GM18517 (cell line): ENCODE measurements around the gene CCDC88C.
A peak's percentile ranks its signal among the peaks of the same experiment; 100 is the strongest.
"Not testable (repeated sequence)": the region's sequence is repeated elsewhere in the genome, so short reads cannot be mapped to it uniquely, and the experiment has no call there.

Experiments used
- ATAC-seq: cut with Tn5 transposase; IDR thresholded peaks from one replicate; pipeline ENCODE4 v1.9.1; 2021; ENCODE audit warnings: mild to moderate bottlenecking, moderate library complexity; ENCODE audit not compliant: unreplicated experiment

The CCDC88C gene

DNA sequence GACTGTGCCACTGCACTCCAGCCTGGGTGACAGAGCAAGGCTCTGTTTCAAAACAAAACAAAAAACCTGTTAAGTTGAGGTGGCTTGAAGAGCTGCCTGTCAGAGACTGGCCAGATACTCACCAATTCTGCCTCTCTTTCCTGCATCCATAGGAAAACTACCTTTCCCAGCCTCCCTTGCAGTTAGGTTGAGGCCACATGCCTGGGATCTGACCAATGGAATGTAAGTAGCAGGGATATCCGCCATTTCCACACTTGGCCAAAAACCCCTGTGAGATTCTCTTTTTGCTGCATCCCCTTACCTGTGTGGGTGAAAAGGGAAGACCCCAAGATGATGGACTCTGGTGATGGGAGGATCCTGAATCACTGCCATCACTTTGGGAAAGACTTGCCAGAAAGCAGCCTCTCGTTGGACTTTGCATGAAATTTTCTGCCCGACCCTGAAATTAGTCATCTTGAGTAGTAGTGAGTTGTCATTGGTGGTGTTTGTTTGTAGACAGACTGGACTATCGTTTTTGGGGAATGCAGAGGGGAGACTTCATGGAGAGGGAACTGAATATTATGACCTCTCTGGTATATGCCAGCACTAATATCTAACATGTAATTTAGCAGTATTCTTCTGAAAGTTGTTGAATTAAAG is 187.1 kb downstream of the CCDC88C start:
- no peak for ATAC-seq

DNA sequence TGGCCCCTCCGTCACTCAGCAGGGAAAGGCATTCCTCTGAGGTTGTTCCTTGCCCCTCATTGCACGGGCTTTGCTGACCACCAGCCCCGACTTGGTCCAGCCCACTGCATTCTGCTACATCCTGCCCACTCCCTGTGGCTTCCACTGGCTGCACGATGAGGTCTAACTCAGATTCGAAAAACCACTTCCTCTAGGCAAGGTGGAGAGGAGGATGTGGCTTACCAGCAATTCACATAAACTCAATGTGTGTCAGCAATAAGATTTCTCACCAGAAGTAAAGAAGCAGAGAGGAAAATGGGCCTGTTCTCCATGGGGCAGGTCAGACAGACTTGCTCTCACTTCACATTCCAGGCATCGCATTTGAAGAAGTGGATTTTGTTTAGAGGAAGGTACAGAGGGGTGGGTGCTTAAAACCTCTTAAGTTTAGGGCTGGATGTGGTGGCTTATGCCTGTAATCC is 187.8 kb downstream of the CCDC88C start:
- ATAC-seq, result peak; percentile 82

DNA sequence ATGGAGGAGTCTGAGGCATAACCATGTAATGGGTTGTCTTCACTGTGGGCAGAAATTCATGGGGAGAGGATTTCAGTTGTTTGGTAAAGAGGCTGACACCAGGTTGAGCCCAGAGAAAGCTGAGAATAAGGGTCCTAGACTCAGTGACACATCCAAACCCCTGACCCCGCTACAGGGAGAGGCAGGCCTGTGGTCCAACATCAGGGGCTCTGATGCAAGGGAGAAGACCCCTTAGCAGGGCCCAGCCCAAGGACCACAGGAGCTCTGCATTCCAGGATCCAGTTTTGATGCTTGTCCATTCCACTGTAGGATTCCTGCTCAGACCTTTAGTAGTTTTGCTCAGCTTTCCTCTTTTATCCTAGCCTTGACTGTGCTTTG is 188.6 kb downstream of the CCDC88C start:
- no peak for ATAC-seq

DNA sequence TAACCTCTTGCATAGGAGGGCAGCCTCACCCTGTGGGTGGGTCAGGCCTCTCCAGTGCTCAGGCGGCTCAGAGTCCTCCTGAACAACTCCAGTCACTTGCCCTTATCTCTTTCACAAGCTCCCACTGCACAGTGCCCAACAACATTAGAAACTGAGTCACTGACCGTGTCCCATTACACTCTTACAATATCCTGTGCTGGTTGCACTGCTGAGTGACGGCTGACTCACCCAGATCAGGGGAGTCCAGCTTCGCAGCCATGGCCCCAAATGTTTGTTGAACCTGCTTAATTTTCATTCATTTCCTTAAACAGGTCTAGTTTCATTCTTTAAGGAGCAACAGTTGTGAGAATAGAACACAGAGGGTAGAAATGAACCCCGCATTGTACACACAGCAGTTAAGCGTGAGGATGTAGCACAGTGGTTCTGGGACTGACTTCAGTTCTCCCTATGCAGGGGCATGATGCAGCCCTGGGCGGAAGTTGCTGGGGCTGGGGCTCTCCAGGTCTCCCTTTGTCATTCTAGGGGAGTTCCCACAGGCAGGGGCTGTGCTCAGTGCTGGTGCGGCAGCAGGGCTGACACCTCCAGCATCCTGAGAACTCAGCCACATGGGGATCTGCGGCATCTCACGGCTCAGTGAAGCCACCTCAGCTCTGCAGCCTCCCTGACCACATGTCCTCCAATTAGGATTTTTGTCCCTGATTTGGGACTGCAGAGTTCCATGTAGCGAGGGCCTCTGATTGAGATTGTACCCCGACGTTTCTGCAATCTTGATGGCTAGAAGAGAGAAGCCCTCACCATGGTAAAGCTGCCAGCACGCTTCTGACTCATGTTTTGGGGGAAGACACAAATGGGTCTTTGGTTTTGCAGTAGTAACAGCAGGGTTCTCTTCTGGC is 189.3 kb downstream of the CCDC88C start:
- peak; percentile 66 for ATAC-seq

DNA sequence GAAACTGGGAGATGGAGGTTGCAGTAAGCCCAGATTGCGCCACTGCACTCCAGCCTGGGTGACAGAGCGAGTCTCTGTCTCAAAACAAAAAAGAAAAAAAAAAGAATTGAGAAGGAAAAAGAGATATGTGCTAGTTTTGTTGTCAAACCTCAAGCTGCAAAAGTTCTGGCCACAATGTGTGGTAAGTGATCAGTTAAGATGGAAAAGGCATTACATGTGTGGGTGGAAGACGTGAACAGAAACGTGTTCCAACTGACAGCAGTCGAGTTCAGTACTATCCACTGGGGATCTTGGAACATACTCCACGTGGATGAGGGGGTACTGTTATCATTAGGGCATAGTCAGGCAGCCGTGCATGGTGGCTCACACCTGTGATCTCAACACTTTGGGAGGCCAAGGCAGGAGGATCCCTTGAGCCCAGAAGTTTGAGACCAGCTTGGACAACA is 190.4 kb downstream of the CCDC88C start:
- no peak for ATAC-seq

DNA sequence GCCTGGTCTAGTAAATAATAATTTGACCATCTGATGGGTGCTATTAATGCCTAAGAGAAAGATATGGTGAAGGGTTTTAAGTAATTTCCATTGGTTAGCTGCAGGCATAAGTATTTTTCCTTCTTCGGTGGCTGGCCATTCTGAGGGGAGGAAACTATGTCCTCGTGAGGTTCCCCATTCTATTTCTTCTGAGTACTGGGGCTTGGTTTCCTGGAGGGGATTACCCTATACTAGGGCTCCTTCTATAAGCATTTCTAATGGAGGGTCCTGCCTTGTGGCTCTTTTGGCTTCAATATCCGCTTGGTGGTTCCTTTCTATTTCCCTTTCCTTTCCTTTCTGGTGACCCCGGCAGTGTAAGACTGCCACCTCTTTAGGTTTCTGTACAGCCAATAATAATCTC is 191.3 kb downstream of the CCDC88C start:
- ATAC-seq, result not testable (repeated sequence)

DNA sequence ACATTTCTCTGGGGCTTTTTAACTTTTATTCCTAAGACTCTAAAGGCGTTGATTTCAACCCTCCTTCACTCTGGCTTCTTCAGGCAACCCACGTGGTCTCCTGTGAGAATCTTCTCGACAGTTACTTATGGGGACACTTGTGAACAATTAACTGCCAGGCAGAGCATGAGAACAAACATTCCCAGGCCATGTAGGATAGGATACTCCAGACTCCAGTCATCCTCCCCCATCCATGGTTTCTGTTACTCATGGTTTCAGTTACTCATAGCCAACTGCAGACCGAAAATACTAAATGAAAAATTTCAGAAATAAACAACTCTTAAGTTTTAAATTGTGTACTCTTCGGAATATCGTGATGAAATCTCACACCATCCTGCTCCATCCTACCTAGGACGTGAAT is 192.6 kb downstream of the CCDC88C start:
- ATAC-seq, result no peak

DNA sequence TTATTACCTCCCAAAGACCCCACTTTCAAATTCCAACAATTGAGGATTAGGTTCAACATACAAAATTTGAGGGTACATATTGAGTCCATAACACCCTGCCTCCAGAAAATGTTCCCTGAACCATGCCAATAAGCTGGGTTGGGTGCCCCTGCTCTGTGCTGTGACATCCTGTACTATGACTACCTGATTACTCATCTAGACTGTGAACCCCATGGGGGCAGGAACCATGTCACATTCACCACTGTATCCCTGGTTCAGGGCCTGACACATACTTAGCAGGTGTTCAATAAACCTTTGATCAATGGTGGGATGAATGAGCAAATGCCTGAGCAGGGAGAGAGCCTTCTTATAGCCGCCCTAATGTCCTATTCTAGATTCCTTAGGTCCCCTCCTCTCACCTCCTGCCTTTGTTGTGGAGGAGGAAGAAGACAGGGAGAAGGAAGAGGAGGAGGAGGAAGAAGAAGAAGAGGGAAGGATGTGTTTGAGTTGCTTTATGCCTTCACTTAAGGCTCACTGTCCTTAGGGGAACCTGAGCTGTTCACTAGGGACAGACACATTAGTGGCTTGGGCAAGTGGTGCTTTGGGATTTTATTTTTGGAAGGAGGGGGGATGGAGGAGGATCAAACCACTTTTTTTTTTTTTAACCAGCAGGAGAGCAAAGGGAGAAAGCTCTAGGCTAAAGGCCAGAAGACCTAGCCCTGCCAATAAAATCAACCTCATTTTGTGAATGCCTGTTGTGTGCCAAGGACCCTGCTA is 194.4 kb downstream of the CCDC88C start:
- ATAC-seq, result no peak
